Measurements from ENCODE around the gene KANK2.
"Not testable (repeated sequence)": the region's sequence is repeated elsewhere in the genome, so short reads cannot be mapped to it uniquely, and the experiment has no call there.

The KANK2 gene

DNA sequence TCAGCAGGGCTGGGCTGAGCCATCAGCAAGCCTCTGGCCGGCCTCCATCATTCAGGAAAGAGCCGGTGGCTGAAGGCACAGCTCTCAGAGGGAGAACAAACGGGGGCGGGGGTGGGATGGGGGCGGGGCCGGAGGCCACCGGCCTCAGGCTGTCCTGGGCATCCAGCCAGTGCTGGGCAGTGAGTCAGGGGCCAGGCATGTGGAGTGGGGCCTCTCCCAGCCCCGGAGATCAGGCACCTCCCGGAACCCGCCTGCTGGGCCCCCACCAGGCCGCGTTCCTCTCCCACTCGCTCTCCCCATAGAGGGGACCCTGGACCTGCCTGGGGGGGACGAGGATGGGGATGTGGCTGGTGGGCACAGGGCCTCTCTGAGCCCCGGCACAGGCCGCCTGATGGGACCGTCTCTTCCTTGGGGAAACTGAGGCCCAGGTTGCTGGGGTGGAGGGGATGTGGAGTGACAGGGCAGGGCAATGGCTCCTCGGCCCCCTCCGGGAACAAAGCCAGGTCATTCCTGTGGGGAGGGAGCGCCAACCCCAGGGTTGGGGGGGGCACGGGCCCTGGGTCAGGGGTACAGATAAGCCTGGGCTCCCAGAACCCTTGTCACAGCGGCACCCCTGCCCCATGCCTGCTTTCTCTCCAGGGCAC, 54.7 kb downstream of the KANK2 start:
- H3K4me3 ChIP-seq (replicated peaks in 1 of 2; ENCODE audit: low read depth in 2 of 2, low read length in 2 of 2): peak overlapping the region in 1 of 2 donors; percentile 30
- peak; percentile 2 for TF ChIP-seq CTCF (IDR thresholded peaks at IDR 0.05; ENCODE audit: low read depth, low read length)
- peak; percentile 96 to 98 for DNase-seq (ENCODE audit: low read depth in 2 of 2)

GRCh38 chr19:11141937-11142527, 55.3 kb downstream of the KANK2 start:
- H3K4me3 ChIP-seq (replicated peaks in 1 of 2; ENCODE audit: low read depth in 2 of 2, low read length in 2 of 2): no peak overlapping the region
- no peak for DNase-seq (ENCODE audit: low read depth in 2 of 2)

GRCh38 chr19:11140896-11141295, 56.4 kb downstream of the KANK2 start:
- TF ChIP-seq CTCF (IDR thresholded peaks at IDR 0.05; ENCODE audit: low read depth, low read length): no peak
- H3K4me3 ChIP-seq (replicated peaks in 1 of 2; ENCODE audit: low read depth in 2 of 2, low read length in 2 of 2): no peak overlapping the region
- DNase-seq (ENCODE audit: low read depth in 2 of 2): no peak

More at GRCh38 chr19:11141937-11142527, 55.3 kb downstream of the KANK2 start:
- peak; percentile 8 for TF ChIP-seq CTCF (IDR thresholded peaks at IDR 0.05; ENCODE audit: low read depth, low read length)

DNA sequence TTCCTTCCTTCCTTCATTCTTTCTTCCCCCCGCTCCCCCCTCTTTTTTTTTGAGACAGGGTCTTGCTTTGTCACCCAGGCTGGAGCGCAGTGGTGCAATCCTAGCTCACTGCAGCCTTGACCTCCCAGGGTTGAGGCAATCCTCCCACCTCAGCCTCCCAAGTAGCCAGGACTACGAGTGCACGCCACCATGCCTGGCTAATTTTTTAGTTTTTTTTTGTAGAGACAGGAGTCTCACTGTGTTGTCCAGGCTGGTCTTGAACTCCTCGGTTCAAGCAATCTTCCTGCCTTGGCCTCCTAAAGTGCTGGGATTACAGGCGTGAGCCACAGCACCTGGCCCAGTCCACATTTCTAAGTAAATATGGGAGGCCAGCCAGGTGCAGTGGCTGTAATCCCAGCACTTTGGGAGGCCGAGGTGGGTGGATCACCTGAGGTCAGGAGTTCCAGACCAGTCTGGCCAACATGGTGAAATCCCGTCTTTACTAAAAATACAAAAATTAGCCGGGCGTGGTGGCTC, 57.3 kb downstream of the KANK2 start:
- not testable (repeated sequence) for DNase-seq (ENCODE audit: low read depth in 2 of 2); H3K4me3 ChIP-seq (replicated peaks in 1 of 2; ENCODE audit: low read depth in 2 of 2, low read length in 2 of 2)

DNA sequence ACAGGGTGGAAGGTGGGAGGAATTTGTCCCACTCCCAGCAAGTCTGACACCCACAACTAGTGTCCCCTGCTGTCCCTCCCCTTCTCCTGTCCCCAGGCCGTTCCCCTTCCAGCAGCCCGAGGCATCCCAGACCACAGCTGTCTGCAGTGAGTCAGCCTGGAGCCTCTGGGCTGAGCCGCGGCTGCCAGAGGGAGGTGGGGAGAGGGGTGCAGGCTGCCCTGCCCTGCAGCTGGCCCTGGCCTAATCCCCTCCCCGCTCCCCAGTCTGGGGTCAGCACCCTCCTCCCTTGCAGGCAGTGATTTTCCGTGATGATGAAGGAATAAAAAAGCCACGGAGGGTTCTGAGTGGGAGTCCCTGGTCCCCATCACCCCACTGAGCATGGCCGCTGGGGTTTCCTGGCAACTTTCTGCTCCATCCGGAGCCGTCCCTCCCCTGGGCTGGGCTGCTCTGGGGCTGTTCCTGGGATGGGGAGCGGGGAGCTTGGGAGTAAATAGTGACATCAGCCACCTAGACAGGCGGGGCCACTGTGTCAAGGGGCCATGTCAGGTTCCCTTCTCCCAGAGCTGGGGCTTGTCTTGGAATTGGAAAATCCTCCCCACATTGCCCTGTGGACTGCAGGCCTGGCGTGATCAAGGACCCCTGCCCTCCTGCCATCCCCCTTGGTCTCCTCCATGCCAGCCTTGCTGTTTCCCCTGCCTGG, 58.6 kb downstream of the KANK2 start:
- TF ChIP-seq CTCF (IDR thresholded peaks at IDR 0.05; ENCODE audit: low read depth, low read length): no peak
- peak; percentile 83 to 89 for DNase-seq (ENCODE audit: low read depth in 2 of 2)
- no peak overlapping the region for H3K4me3 ChIP-seq (replicated peaks in 1 of 2; ENCODE audit: low read depth in 2 of 2, low read length in 2 of 2)

DNA sequence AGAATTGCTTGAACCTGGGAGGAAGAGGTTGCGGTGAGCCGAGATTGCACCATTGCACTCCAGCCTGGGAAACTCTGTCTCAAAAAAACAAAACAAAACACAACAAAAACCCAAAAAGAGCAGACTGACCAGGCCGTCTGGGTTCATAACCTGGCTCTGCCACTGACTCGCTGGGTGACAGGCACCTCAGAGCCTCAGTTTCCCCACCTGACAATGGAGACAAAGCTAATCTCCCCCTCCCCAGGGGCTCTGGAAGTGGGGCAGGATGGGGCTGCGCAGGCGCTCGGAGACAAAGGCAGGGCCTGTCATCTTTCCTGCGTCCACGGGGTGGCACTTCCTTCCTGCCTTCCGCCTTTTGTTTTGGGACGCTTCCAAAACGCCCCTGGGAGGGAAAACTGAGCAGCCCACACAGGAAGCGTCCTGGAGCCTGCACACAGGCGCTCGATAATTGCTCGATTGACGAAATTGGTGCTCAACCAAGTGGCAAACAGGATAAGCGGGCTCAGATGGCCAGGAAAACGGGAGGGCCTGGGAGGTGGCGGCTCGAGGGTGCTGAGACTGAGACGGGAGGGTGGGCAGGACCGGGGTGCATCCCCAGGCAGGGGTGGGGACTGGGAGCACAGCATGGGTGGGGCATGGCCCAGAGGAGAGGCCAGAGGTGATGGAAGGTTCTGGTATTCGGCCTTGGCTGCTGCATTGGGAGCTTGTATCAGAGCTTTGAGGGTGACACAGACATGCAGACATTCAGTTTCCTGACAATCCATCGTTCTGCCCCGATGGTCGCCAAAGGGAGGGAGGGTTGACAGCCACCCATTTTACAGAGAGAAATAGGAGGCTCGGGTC, 59.6 kb downstream of the KANK2 start:
- H3K4me3 ChIP-seq (replicated peaks in 1 of 2; ENCODE audit: low read depth in 2 of 2, low read length in 2 of 2): peak overlapping the region in 1 of 2 donors; percentile 32
- DNase-seq (ENCODE audit: low read depth in 2 of 2): peak; percentile 93 to 95
- TF ChIP-seq CTCF (IDR thresholded peaks at IDR 0.05; ENCODE audit: low read depth, low read length): peak; percentile 83

Measured in cardiac fibroblast (primary cell).